Mucosa of descending colon (tissue), 3 donors: ENCODE measurements around the gene PERM1. TPM values are rescaled to one million over a fixed set of nuclear protein-coding genes. Genes with fewer than 3 reads are reported as not detected.
A peak's percentile ranks its signal among the peaks of the same experiment; 100 is the strongest.

Experiments
- ATAC-seq: fragments of 200-7000 bp; cut with Tn5 transposase; one replicate; pipeline ENCODE4 v1.9.1; 2020; ENCODE audit warnings: mild to moderate bottlenecking, moderate library complexity
- DNase-seq, 3 donors: peaks; one replicate each; pipeline ENCODE4 v3.0.0-alpha.2; 2020
- H3K36me3 ChIP-seq: fragments of 200-600 bp; one replicate; pipeline ENCODE4 v1.8.0; 2021; ENCODE audit warnings: low read depth, mild to moderate bottlenecking
- H3K4me1 ChIP-seq: fragments of 200-600 bp; one replicate; pipeline ENCODE4 v1.8.0; 2021; ENCODE audit warnings: low read depth, mild to moderate bottlenecking
- H3K4me3 ChIP-seq: fragments of 200-600 bp; one replicate; pipeline ENCODE4 v1.8.0; 2021; ENCODE audit warnings: mild to moderate bottlenecking
- H3K9me3 ChIP-seq: fragments of 200-600 bp; one replicate; pipeline ENCODE4 v1.8.0; 2021; ENCODE audit warnings: mild to moderate bottlenecking
- CTCF ChIP-seq: fragments of 200-600 bp; IDR thresholded peaks from one replicate; pipeline ENCODE4 v1.8.0; 2022; ENCODE audit warnings: antibody characterized with exemption, mild to moderate bottlenecking
- intact Hi-C, 2 donors: fragments of 100-400 bp; cut with DNase I in 1 of 2; cut with micrococcal nuclease in 1 of 2; formaldehyde crosslinking; loops; one replicate each; pipeline versions ENCODE4 v1.11.0 to v1.11.1; 2022; cut with DNase I, micrococcal nuclease
- total RNA-seq, 3 donors: library from RNA; stranded (reverse); fragmentation: NEBNext Ultra II Directional in 2 of 3; extraction: Animal tissue kit (Norgen Biotek cat#: 25700) in 2 of 3; gene quantifications; one replicate each; pipeline versions ENCODE4 v1.2.1 to v1.2.4, GENCODE V29; 2021 to 2023
- donor health status: DM: no; HTN: no; CAD: no; lungs with moderate emphysema.
- donor health status: DM: no; HTN: no; CAD: no.
- donor health status: DM: no; HTN: yes; CAD: no.

Gene PERM1
- total RNA-seq, 3 donors from 2014 or later: 0.24 TPM; not detected in 2

GRCh38 chr1:1024771-1025699, 43.1 kb upstream of the PERM1 start:
- Histone ChIP-seq H3K4me3 (no peak overlapping the region), H3K9me3 (no peaks in the 10 kb centered on the region), H3K36me3 (no peaks in the 10 kb centered on the region), H3K4me1 (peaks cover 12% of the 10 kb centered on the region)
- no peak for TF ChIP-seq CTCF
- intact Hi-C loops: no loop called here
- no peak for DNase-seq
- peak; percentile 5 for ATAC-seq

- DNase-seq (no peak), ATAC-seq (no peak)
- Histone ChIP-seq H3K4me3 (no peak overlapping the region), H3K9me3 (no peaks in the 10 kb centered on the region), H3K36me3 (no peaks in the 10 kb centered on the region), H3K4me1 (peaks cover 12% of the 10 kb centered on the region)
- intact Hi-C loops: no loop called here
- TF ChIP-seq CTCF: no peak
Observed at GRCh38 chr1:1024149-1024770, 42.4 kb upstream of the PERM1 start.

GRCh38 chr1:1023700-1024099, 41.8 kb upstream of the PERM1 start:
- Histone ChIP-seq H3K4me1 (peaks cover 16% of the 10 kb centered on the region), H3K4me3 (no peak overlapping the region), H3K36me3 (no peaks in the 10 kb centered on the region), H3K9me3 (no peaks in the 10 kb centered on the region)
- DNase-seq (no peak), ATAC-seq (no peak)
- intact Hi-C loops: no loop called here
- no peak for TF ChIP-seq CTCF

DNA sequence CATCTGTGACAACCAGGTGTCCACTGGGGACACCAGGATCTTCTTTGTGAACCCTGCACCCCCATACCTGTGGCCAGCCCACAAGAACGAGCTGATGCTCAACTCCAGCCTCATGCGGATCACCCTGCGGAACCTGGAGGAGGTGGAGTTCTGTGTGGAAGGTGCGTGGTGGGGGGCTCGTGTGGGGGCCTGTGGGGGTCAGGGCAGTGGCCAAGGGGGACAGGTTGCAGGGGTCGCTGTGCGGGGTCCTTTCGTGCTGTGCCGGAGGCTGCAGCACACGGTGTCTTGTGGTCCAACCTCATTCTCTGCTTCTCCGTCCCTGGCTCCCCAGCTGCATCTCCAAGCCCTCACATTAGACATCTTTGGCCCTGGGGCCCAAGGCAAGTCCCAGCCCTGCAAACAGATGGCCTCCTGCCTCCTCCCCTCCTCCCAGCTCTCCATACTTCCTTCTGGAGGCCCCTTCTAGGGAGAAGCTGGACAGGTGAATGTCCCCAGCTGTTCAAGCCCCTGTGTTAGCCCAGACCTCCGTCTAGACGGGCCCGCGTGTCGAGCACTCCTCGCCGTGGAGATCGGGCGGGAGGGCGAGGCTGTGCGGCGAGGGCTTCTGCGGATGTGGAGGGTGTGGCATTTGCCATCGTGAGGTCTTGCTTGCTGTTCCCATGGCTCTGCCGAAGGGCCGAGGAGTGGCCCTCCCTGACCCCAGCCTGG, 40.6 kb upstream of the PERM1 start:
- Histone ChIP-seq H3K9me3 (no peaks in the 10 kb centered on the region), H3K4me3 (no peak overlapping the region), H3K4me1 (peaks cover 16% of the 10 kb centered on the region), H3K36me3 (no peaks in the 10 kb centered on the region)
- no peak for DNase-seq
- no peak for TF ChIP-seq CTCF
- no peak for ATAC-seq
- intact Hi-C loops: no loop called here

GRCh38 chr1:1021920-1022259, 40.0 kb upstream of the PERM1 start:
- no peak overlapping the region for H3K4me3 ChIP-seq
- peaks cover 16% of the 10 kb centered on the region for H3K4me1 ChIP-seq
- ATAC-seq (no peak), DNase-seq (no peak)
- H3K36me3 ChIP-seq: no peaks in the 10 kb centered on the region
- no peak for TF ChIP-seq CTCF
- intact Hi-C loops: no loop called here
- no peaks in the 10 kb centered on the region for H3K9me3 ChIP-seq
